Keratinocyte (primary cell): ENCODE data around the gene CUEDC1. TPM values are rescaled to one million over a fixed set of nuclear protein-coding genes. Genes with fewer than 3 reads are reported as not detected.

Source experiments
- DNase-seq: peaks from one replicate; pipeline ENCODE4 v3.0.0-alpha.2; 2011; ENCODE audit warnings: low read depth, missing footprints, low spot score
- FAIRE-seq: peaks from 2 replicates; lab custom pipeline; 2011; peaks lifted over from hg19 to GRCh38; lab: Jason Lieb, UNC
- H2AFZ ChIP-seq: 2 replicates; pipeline ENCODE4 v1.6.0; 2012; ENCODE audit warnings: low read length, control low read depth, inconsistent platforms; ENCODE audit not compliant: control insufficient read depth
- H3K27ac ChIP-seq: 2 replicates; pipeline ENCODE4 v1.5.1; 2011; ENCODE audit warnings: low read length; ENCODE audit not compliant: control insufficient read depth, insufficient read depth
- H3K27me3 ChIP-seq: 3 replicates; pipeline ENCODE4 v1.6.0; 2011; ENCODE audit warnings: low read length; ENCODE audit not compliant: control insufficient read depth, insufficient read depth; ENCODE audit errors: extremely low read depth
- H3K36me3 ChIP-seq, 2 experiments: 2 replicates in 1 of 2; 3 replicates in 1 of 2; pipeline ENCODE4 v1.5.1; 2011; ENCODE audit warnings: low read length in 2 of 2, mild to moderate bottlenecking in 1 of 2; ENCODE audit not compliant: control insufficient read depth in 2 of 2, insufficient read depth in 2 of 2; ENCODE audit errors: extremely low read depth in 1 of 2
- H3K4me1 ChIP-seq: 3 replicates; pipeline ENCODE4 v1.5.1; 2011; ENCODE audit warnings: low read length; ENCODE audit not compliant: control insufficient read depth, insufficient read depth; ENCODE audit errors: extremely low read depth
- H3K4me2 ChIP-seq: 3 replicates; pipeline ENCODE4 v1.6.0; 2011; ENCODE audit warnings: low read depth, low read length; ENCODE audit not compliant: control insufficient read depth, insufficient read depth; ENCODE audit errors: extremely low read depth
- H3K4me3 ChIP-seq, 3 experiments: fragments of 200-600 bp in 1 of 3; sonication (generic) in 1 of 3; 2 replicates in 2 of 3; 3 replicates in 1 of 3; pipeline ENCODE4 v1.5.1; 2011 to 2016; ENCODE audit warnings: low read length in 3 of 3, mild to moderate bottlenecking in 3 of 3, control low read depth in 2 of 3, inconsistent platforms in 1 of 3, low read depth in 1 of 3, mixed read lengths in 1 of 3, mixed run types in 1 of 3, moderate library complexity in 1 of 3; ENCODE audit not compliant: control insufficient read depth in 2 of 3, insufficient read depth in 2 of 3; ENCODE audit errors: extremely low read depth in 1 of 3
- H3K79me2 ChIP-seq: 2 replicates; pipeline ENCODE4 v1.6.0; 2012; ENCODE audit warnings: low read length; ENCODE audit not compliant: control insufficient read depth, insufficient read depth
- H3K9ac ChIP-seq: 3 replicates; pipeline ENCODE4 v1.6.0; 2011; ENCODE audit warnings: low read length; ENCODE audit not compliant: control insufficient read depth, insufficient read depth; ENCODE audit errors: extremely low read depth
- H3K9me1 ChIP-seq: 3 replicates; pipeline ENCODE4 v1.6.0; 2011; ENCODE audit warnings: low read length; ENCODE audit not compliant: control insufficient read depth, insufficient read depth; ENCODE audit errors: extremely low read depth
- H3K9me3 ChIP-seq: 2 replicates; pipeline ENCODE4 v1.5.1; 2012; ENCODE audit warnings: low read depth, low read length; ENCODE audit not compliant: control insufficient read depth
- H4K20me1 ChIP-seq: 3 replicates; pipeline ENCODE4 v1.6.0; 2011; ENCODE audit warnings: low read length; ENCODE audit not compliant: control insufficient read depth, insufficient read depth; ENCODE audit errors: extremely low read depth
- EZH2 ChIP-seq: IDR thresholded peaks from one replicate; pipeline ENCODE4 v1.6.1; 2012; ENCODE audit warnings: inconsistent platforms, mild to moderate bottlenecking, low read length, moderate library complexity
- dilution Hi-C: fragments of 300-500 bp; cut with MboI; formaldehyde crosslinking; loops from one replicate; pipeline ENCODE4 v1.7.0; 2020; ENCODE audit warnings: low sequenced_read_pairs; ENCODE audit not compliant: extremely low pct_ligation_motif_present
- polyA plus RNA-seq, 5 experiments: library from polyadenylated mRNA; depleted of rRNA in 3 of 5; stranded (reverse) in 3 of 5; stranded (forward) in 1 of 5; unstranded in 1 of 5; fragments of >200 nt; gene quantifications; 1 replicate in 1 of 5; 2 replicates in 3 of 5; 3 replicates in 1 of 5; pipeline versions ENCODE4 v1.2.1 to v1.2.3, GENCODE V29; 2011 to 2012; ENCODE audit warnings: missing spikeins in 2 of 5, low read depth in 1 of 5, low replicate concordance in 1 of 5
- TF ChIP-seq, protein P1 (sequence below), 3 experiments: IDR thresholded peaks in 1 of 3; conservative IDR thresholded peaks in 1 of 3; optimal IDR thresholded peaks in 1 of 3; 2 replicates in 2 of 3; 3 replicates in 1 of 3; pipeline versions ENCODE3 to v1.5.1; 2011; ENCODE audit warnings: low read length in 3 of 3, mild to moderate bottlenecking in 3 of 3, moderate library complexity in 2 of 3, control low read depth in 1 of 3, inconsistent platforms in 1 of 3; ENCODE audit not compliant: insufficient read depth in 2 of 3; ENCODE audit errors: extremely low read depth in 1 of 3

Gene CUEDC1
- polyA plus RNA-seq, 1 donor (not counting 4 experiments of a cell fraction or from before 2014, with no cell fraction given): 12.9 TPM

DNA sequence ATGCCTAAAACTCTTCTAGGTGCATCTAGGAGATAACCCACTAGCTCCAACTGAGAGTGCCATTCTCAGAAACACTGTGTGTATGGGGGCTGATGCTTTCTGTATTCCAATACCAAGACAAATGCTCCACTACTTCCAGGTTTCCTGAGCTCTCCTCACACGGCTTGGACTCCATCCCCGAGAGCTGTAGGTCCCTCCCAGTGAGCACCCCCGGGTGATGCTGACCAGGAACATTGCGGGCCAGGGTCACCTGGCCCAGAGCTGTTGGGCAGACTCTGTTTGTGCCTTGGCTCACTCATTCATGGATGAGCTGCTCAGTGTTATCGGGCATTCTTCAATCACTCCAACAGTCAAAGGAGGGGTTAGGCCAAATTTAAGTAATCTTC lies 7.0 kb downstream of the CUEDC1 start:
- Histone ChIP-seq H3K36me3 (no peaks in the 10 kb centered on the region), H2AFZ (no peak overlapping the region), H3K4me1 (peaks cover 52% of the 10 kb centered on the region), H3K9me3 (no peaks in the 10 kb centered on the region), H4K20me1 (no peaks in the 10 kb centered on the region), H3K79me2 (peaks cover 22% of the 10 kb centered on the region), H3K4me3 (peak overlapping the region in 1 of 3 experiments; percentile 21), H3K4me2 (peak overlapping the region; percentile 40), H3K27ac (peak overlapping the region; percentile 82), H3K27me3 (no peaks in the 10 kb centered on the region), H3K9me1 (no peaks in the 10 kb centered on the region), H3K9ac (peak overlapping the region; percentile 43)
- TF ChIP-seq, protein P1, sequence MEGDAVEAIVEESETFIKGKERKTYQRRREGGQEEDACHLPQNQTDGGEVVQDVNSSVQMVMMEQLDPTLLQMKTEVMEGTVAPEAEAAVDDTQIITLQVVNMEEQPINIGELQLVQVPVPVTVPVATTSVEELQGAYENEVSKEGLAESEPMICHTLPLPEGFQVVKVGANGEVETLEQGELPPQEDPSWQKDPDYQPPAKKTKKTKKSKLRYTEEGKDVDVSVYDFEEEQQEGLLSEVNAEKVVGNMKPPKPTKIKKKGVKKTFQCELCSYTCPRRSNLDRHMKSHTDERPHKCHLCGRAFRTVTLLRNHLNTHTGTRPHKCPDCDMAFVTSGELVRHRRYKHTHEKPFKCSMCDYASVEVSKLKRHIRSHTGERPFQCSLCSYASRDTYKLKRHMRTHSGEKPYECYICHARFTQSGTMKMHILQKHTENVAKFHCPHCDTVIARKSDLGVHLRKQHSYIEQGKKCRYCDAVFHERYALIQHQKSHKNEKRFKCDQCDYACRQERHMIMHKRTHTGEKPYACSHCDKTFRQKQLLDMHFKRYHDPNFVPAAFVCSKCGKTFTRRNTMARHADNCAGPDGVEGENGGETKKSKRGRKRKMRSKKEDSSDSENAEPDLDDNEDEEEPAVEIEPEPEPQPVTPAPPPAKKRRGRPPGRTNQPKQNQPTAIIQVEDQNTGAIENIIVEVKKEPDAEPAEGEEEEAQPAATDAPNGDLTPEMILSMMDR (optimal IDR thresholded peaks at IDR 0.05 in 1 of 3, IDR thresholded peaks at IDR 0.05 in 1 of 3, conservative IDR thresholded peaks at IDR 0.05 in 1 of 3; ENCODE audit: extremely low read depth in 1 of 3, insufficient read depth in 2 of 3, low read length in 3 of 3): no peak
- TF ChIP-seq EZH2: no peak
- dilution Hi-C loops: no loop called here
- FAIRE-seq: no peak
- DNase-seq: no peak

DNA sequence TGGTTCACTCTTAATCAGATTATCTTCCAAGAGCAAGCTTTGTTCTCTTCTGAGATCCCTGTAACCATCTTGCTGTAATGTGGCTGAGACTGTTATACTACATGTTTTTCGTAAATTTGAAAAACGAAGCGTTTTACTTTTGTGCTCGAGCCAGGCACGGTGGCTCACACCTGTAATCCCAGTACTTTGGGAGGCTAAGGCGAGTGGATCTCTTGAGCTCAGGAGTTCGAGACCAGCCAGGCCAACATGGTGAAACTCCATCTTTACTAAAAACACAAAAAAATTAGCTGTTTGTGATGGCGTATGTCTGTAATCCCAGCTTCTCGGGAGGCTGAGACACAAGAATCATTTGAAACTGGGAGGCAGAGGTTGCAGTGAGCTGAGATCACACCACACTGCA lies 7.8 kb downstream of the CUEDC1 start:
- Histone ChIP-seq H3K36me3 (no peaks in the 10 kb centered on the region), H3K9me1 (no peaks in the 10 kb centered on the region), H3K79me2 (peaks cover 17% of the 10 kb centered on the region), H3K4me2 (peak overlapping the region; percentile 87), H3K27me3 (no peaks in the 10 kb centered on the region), H3K4me3 (peak overlapping the region in 1 of 3 experiments; percentile 56), H4K20me1 (no peaks in the 10 kb centered on the region), H2AFZ (no peak overlapping the region), H3K9me3 (no peaks in the 10 kb centered on the region), H3K4me1 (peaks cover 50% of the 10 kb centered on the region), H3K27ac (peak overlapping the region; percentile 53), H3K9ac (no peak overlapping the region)
- FAIRE-seq (no peak), DNase-seq (no peak)
- dilution Hi-C loops: no loop called here
- TF ChIP-seq, protein P1 (optimal IDR thresholded peaks at IDR 0.05 in 1 of 3, IDR thresholded peaks at IDR 0.05 in 1 of 3, conservative IDR thresholded peaks at IDR 0.05 in 1 of 3; ENCODE audit: extremely low read depth in 1 of 3, insufficient read depth in 2 of 3, low read length in 3 of 3): no peak
- no peak for TF ChIP-seq EZH2
